ENCODE measurements around the gene SHB. TPM values are rescaled to one million over a fixed set of nuclear protein-coding genes. Genes with fewer than 3 reads are reported as not detected.
A peak's percentile ranks its signal among the peaks of the same experiment; 100 is the strongest.

The SHB gene
- total and polyA plus RNA-seq, 2 donors: 4.9 to 5.5 TPM

GRCh38 chr9:38000735-38001134 lies 68.3 kb downstream of the SHB start:
- 95% methylated on average over 5 of the region's 5 CpGs for WGBS
- Histone ChIP-seq H3K36me3 (ENCODE audit: control insufficient read depth in 2 of 2, insufficient read depth in 2 of 2, low read length in 1 of 2) (no peaks in the 10 kb centered on the region), H3K27ac (ENCODE audit: low read depth in 1 of 2, low read length in 1 of 2) (no peak overlapping the region), H3K9me3 (ENCODE audit: control insufficient read depth in 2 of 2, insufficient read depth in 1 of 2, low read length in 1 of 2) (no peaks in the 10 kb centered on the region), H3K4me1 (ENCODE audit: control insufficient read depth in 2 of 2, insufficient read depth in 2 of 2, low read length in 2 of 2) (peaks cover 0 to 46% of the 10 kb centered on the region in 2 donors), H3K27me3 (ENCODE audit: control insufficient read depth in 2 of 2, insufficient read depth in 1 of 2, low read length in 1 of 2) (no peaks in the 10 kb centered on the region), H3K4me3 (ENCODE audit: low read length in 2 of 2) (no peak overlapping the region)
- DNase-seq (ENCODE audit: low read depth in 6 of 9, low spot score in 9 of 9): no peak

DNA sequence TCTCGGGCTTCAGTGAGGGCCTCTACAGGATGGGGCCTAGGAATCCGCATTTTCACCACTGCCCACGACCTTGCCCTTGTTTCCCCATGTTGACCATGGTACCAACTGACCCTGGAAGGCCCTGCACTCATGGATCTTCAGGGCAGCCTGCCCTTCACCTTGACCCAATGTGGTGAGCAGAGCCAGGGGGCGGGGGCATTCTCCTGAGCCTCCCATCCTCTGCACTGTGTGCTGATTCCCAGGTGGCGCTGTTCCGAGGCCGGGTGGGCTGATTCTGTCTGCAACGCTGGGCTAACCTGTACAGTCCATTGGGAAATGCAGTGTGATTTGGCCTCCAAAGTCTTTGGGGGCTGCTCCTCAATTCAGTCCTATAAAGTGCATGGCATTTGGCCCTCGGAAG lies 68.7 kb downstream of the SHB start:
- H3K9me3 ChIP-seq (ENCODE audit: control insufficient read depth in 2 of 2, insufficient read depth in 1 of 2, low read length in 1 of 2): no peaks in the 10 kb centered on the region
- peaks cover 0 to 50% of the 10 kb centered on the region in 2 donors for H3K4me1 ChIP-seq (ENCODE audit: control insufficient read depth in 2 of 2, insufficient read depth in 2 of 2, low read length in 2 of 2)
- no peaks in the 10 kb centered on the region for H3K27me3 ChIP-seq (ENCODE audit: control insufficient read depth in 2 of 2, insufficient read depth in 1 of 2, low read length in 1 of 2)
- no peak overlapping the region for H3K27ac ChIP-seq (ENCODE audit: low read depth in 1 of 2, low read length in 1 of 2)
- no peak overlapping the region for H3K4me3 ChIP-seq (ENCODE audit: low read length in 2 of 2)
- H3K36me3 ChIP-seq (ENCODE audit: control insufficient read depth in 2 of 2, insufficient read depth in 2 of 2, low read length in 1 of 2): no peaks in the 10 kb centered on the region
- no peak for DNase-seq (ENCODE audit: low read depth in 6 of 9, low spot score in 9 of 9)
- WGBS: over 99% methylated on average over 9 of the region's 9 CpGs

- Histone ChIP-seq H3K4me1 (ENCODE audit: control insufficient read depth in 2 of 2, insufficient read depth in 2 of 2, low read length in 2 of 2) (peaks cover 3 to 56% of the 10 kb centered on the region in 2 donors), H3K27ac (ENCODE audit: low read depth in 1 of 2, low read length in 1 of 2) (no peak overlapping the region), H3K9me3 (ENCODE audit: control insufficient read depth in 2 of 2, insufficient read depth in 1 of 2, low read length in 1 of 2) (no peaks in the 10 kb centered on the region), H3K27me3 (ENCODE audit: control insufficient read depth in 2 of 2, insufficient read depth in 1 of 2, low read length in 1 of 2) (no peaks in the 10 kb centered on the region), H3K36me3 (ENCODE audit: control insufficient read depth in 2 of 2, insufficient read depth in 2 of 2, low read length in 1 of 2) (no peaks in the 10 kb centered on the region), H3K4me3 (ENCODE audit: low read length in 2 of 2) (no peak overlapping the region)
- 94% methylated on average over 11 of the region's 11 CpGs for WGBS
- DNase-seq (ENCODE audit: low read depth in 6 of 9, low spot score in 9 of 9): no peak
Observed at GRCh38 chr9:37999588-38000189, 69.3 kb downstream of the SHB start.

- H3K9me3 ChIP-seq (ENCODE audit: control insufficient read depth in 2 of 2, insufficient read depth in 1 of 2, low read length in 1 of 2): no peaks in the 10 kb centered on the region
- no peaks in the 10 kb centered on the region for H3K27me3 ChIP-seq (ENCODE audit: control insufficient read depth in 2 of 2, insufficient read depth in 1 of 2, low read length in 1 of 2)
- H3K4me1 ChIP-seq (ENCODE audit: control insufficient read depth in 2 of 2, insufficient read depth in 2 of 2, low read length in 2 of 2): peaks cover 8 to 61% of the 10 kb centered on the region in 2 donors
- peak in 1 of 9 donors; percentile 46 for DNase-seq (ENCODE audit: low read depth in 6 of 9, low spot score in 9 of 9)
- H3K36me3 ChIP-seq (ENCODE audit: control insufficient read depth in 2 of 2, insufficient read depth in 2 of 2, low read length in 1 of 2): no peaks in the 10 kb centered on the region
- WGBS: 67% methylated on average over 5 of the region's 5 CpGs
- peak overlapping the region in 1 of 2 donors; percentile 14 for H3K27ac ChIP-seq (ENCODE audit: low read depth in 1 of 2, low read length in 1 of 2)
- H3K4me3 ChIP-seq (ENCODE audit: low read length in 2 of 2): no peak overlapping the region
Observed at GRCh38 chr9:37998881-37999587, 70.0 kb downstream of the SHB start.

- no peak overlapping the region for H3K4me3 ChIP-seq (ENCODE audit: low read length in 2 of 2)
- no peak for DNase-seq (ENCODE audit: low read depth in 6 of 9, low spot score in 9 of 9)
- no peak overlapping the region for H3K27ac ChIP-seq (ENCODE audit: low read depth in 1 of 2, low read length in 1 of 2)
- H3K9me3 ChIP-seq (ENCODE audit: control insufficient read depth in 2 of 2, insufficient read depth in 1 of 2, low read length in 1 of 2): no peaks in the 10 kb centered on the region
- WGBS: 95% methylated on average over 15 of the region's 15 CpGs
- peaks cover 13 to 62% of the 10 kb centered on the region in 2 donors for H3K4me1 ChIP-seq (ENCODE audit: control insufficient read depth in 2 of 2, insufficient read depth in 2 of 2, low read length in 2 of 2)
- H3K36me3 ChIP-seq (ENCODE audit: control insufficient read depth in 2 of 2, insufficient read depth in 2 of 2, low read length in 1 of 2): no peaks in the 10 kb centered on the region
- no peaks in the 10 kb centered on the region for H3K27me3 ChIP-seq (ENCODE audit: control insufficient read depth in 2 of 2, insufficient read depth in 1 of 2, low read length in 1 of 2)
Observed at GRCh38 chr9:37997636-37998374, 71.2 kb downstream of the SHB start.

DNA sequence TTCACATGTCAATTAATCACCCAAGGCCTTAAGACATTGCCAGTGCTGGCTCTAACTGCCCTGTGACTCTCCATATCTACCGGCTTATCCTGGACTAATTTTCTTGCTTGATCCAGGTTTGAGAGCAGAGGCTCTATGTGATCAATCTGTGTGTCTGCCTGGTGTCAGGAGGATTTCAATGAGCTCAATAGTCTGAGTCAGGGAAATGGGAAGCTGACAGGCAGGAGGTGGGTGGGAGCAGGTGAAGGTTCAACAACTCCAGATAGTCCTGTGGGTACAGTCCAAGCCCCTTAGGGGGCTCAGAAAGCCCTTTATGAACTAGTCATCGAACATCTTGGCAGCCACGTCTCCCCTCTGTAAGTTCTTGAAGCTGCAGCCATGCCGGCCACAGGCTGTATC lies 72.2 kb downstream of the SHB start:
- 96% methylated on average over 4 of the region's 4 CpGs for WGBS
- Histone ChIP-seq H3K4me3 (ENCODE audit: low read length in 2 of 2) (no peak overlapping the region), H3K27me3 (ENCODE audit: control insufficient read depth in 2 of 2, insufficient read depth in 1 of 2, low read length in 1 of 2) (no peaks in the 10 kb centered on the region), H3K9me3 (ENCODE audit: control insufficient read depth in 2 of 2, insufficient read depth in 1 of 2, low read length in 1 of 2) (no peaks in the 10 kb centered on the region), H3K4me1 (ENCODE audit: control insufficient read depth in 2 of 2, insufficient read depth in 2 of 2, low read length in 2 of 2) (peaks cover 17 to 66% of the 10 kb centered on the region in 2 donors), H3K36me3 (ENCODE audit: control insufficient read depth in 2 of 2, insufficient read depth in 2 of 2, low read length in 1 of 2) (peaks cover 0 to 2% of the 10 kb centered on the region in 2 donors), H3K27ac (ENCODE audit: low read depth in 1 of 2, low read length in 1 of 2) (no peak overlapping the region)
- DNase-seq (ENCODE audit: low read depth in 6 of 9, low spot score in 9 of 9): no peak

DNA sequence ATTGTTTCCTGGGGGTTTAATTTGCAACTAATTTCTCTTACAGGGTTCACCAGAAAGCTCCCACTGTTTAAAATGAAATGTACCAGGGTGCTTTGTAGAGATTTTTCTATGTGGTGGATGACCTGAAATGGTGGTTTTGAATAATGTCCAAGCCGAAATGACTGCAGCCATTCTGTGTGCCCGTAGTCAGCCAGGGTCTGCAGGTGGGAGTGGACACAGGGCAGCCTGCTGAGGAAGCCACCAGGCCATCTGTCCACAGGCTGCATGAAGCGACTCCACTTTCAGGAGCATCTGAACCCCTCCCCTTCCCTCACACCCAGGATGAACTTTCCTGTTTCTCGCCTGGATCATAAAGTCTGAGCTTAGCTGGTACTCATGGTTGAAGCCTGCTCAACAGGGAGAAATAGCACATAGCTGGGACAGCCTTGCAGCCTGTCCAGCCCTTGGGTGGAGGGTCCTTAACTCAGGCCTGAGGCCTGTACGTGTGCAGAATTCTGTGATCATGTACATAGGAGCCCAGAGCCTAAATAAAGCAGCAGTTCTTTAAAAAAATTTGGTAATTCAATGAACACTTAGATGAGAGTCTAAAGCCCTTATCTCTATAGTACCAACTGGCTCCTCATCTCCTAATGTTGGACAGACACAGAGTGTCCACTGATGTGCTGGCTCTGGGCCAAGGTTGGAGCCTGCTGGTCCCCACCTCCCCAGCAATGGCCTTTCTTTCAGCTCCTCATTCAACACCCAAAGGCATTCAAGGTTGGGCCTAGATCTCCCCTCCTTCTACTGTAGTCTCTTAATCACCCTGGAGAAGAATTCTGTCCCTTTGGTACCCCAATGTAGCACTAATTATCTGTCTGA lies 72.8 kb downstream of the SHB start:
- Histone ChIP-seq H3K27ac (ENCODE audit: low read depth in 1 of 2, low read length in 1 of 2) (no peak overlapping the region), H3K9me3 (ENCODE audit: control insufficient read depth in 2 of 2, insufficient read depth in 1 of 2, low read length in 1 of 2) (no peaks in the 10 kb centered on the region), H3K27me3 (ENCODE audit: control insufficient read depth in 2 of 2, insufficient read depth in 1 of 2, low read length in 1 of 2) (no peaks in the 10 kb centered on the region), H3K36me3 (ENCODE audit: control insufficient read depth in 2 of 2, insufficient read depth in 2 of 2, low read length in 1 of 2) (peaks cover 0 to 2% of the 10 kb centered on the region in 2 donors), H3K4me1 (ENCODE audit: control insufficient read depth in 2 of 2, insufficient read depth in 2 of 2, low read length in 2 of 2) (peaks cover 17 to 61% of the 10 kb centered on the region in 2 donors), H3K4me3 (ENCODE audit: low read length in 2 of 2) (no peak overlapping the region)
- 97% methylated on average over 5 of the region's 5 CpGs for WGBS
- DNase-seq (ENCODE audit: low read depth in 6 of 9, low spot score in 9 of 9): no peak

DNA sequence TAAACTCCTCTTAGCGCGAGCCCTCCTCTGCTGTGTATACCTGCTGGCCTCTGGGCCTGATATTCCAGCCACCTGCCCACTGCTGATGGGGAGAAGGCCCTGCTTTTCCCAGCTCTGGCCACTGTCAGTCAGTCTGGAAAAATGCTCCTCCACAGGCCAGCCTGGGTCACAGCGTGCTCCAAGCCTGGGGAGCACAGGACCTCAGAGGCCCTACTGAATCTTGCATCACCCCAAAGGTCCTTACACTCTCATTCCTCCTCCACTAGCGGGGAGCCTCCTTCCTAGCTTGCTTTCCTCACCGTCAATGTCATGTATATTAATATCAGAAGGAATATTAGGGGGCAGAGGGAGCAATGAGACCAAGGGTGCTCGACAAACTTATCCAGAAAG lies 73.7 kb downstream of the SHB start:
- WGBS: 86% methylated on average over 6 of the region's 6 CpGs
- no peak for DNase-seq (ENCODE audit: low read depth in 6 of 9, low spot score in 9 of 9)
- Histone ChIP-seq H3K27ac (ENCODE audit: low read depth in 1 of 2, low read length in 1 of 2) (peak overlapping the region; percentile 48 to 77), H3K4me1 (ENCODE audit: control insufficient read depth in 2 of 2, insufficient read depth in 2 of 2, low read length in 2 of 2) (peaks cover 17 to 56% of the 10 kb centered on the region in 2 donors), H3K4me3 (ENCODE audit: low read length in 2 of 2) (no peak overlapping the region), H3K36me3 (ENCODE audit: control insufficient read depth in 2 of 2, insufficient read depth in 2 of 2, low read length in 1 of 2) (peaks cover 0 to 2% of the 10 kb centered on the region in 2 donors), H3K9me3 (ENCODE audit: control insufficient read depth in 2 of 2, insufficient read depth in 1 of 2, low read length in 1 of 2) (no peaks in the 10 kb centered on the region), H3K27me3 (ENCODE audit: control insufficient read depth in 2 of 2, insufficient read depth in 1 of 2, low read length in 1 of 2) (no peaks in the 10 kb centered on the region)
